ENCODE data around the gene KATNAL1. TPM values are rescaled to one million over a fixed set of nuclear protein-coding genes. Genes with fewer than 3 reads are reported as not detected.

The KATNAL1 gene
- total RNA-seq, 1 donor from 2014 or later = 29.1 TPM

GRCh38 chr13:30172593-30173302 is 134.6 kb downstream of the KATNAL1 start:
- H3K4me3 Mint-ChIP-seq = no peak overlapping the region
- no peak for TF ChIP-seq CTCF (conservative IDR thresholded peaks at IDR 0.05)
- DNase-seq (ENCODE audit: low read depth, low spot score) = no peak
- H3K36me3 Mint-ChIP-seq (ENCODE audit: low read depth) = no peaks in the 10 kb centered on the region
- H3K27me3 Mint-ChIP-seq (ENCODE audit: low read depth) = no peaks in the 10 kb centered on the region
- peaks cover 2% of the 10 kb centered on the region for H3K9me3 Mint-ChIP-seq
- no peaks in the 10 kb centered on the region for H3K4me1 Mint-ChIP-seq
- no peak overlapping the region for H3K27ac Mint-ChIP-seq (ENCODE audit: unreplicated experiment)

- no peak overlapping the region for H3K4me3 Mint-ChIP-seq
- no peak for DNase-seq (ENCODE audit: low read depth, low spot score)
- H3K9me3 Mint-ChIP-seq = peaks cover 2% of the 10 kb centered on the region
- no peak overlapping the region for H3K27ac Mint-ChIP-seq (ENCODE audit: unreplicated experiment)
- peaks cover 7% of the 10 kb centered on the region for H3K4me1 Mint-ChIP-seq
- no peaks in the 10 kb centered on the region for H3K36me3 Mint-ChIP-seq (ENCODE audit: low read depth)
- TF ChIP-seq CTCF (conservative IDR thresholded peaks at IDR 0.05) = no peak
- H3K27me3 Mint-ChIP-seq (ENCODE audit: low read depth) = no peaks in the 10 kb centered on the region
Measured at GRCh38 chr13:30170569-30170968, 136.8 kb downstream of the KATNAL1 start.

- Mint-ChIP-seq H3K27ac (ENCODE audit: unreplicated experiment) (no peak overlapping the region), H3K27me3 (ENCODE audit: low read depth) (no peaks in the 10 kb centered on the region), H3K4me1 (peaks cover 14% of the 10 kb centered on the region), H3K9me3 (peaks cover under 1% of the 10 kb centered on the region), H3K36me3 (ENCODE audit: low read depth) (no peaks in the 10 kb centered on the region), H3K4me3 (no peak overlapping the region)
- no peak for TF ChIP-seq CTCF (conservative IDR thresholded peaks at IDR 0.05)
- no peak for DNase-seq (ENCODE audit: low read depth, low spot score)
Measured at GRCh38 chr13:30169442-30169841, 137.9 kb downstream of the KATNAL1 start.

GRCh38 chr13:30165796-30166195 is 141.6 kb downstream of the KATNAL1 start:
- peaks cover 19% of the 10 kb centered on the region for H3K4me1 Mint-ChIP-seq
- no peaks in the 10 kb centered on the region for H3K36me3 Mint-ChIP-seq (ENCODE audit: low read depth)
- H3K27me3 Mint-ChIP-seq (ENCODE audit: low read depth) = no peaks in the 10 kb centered on the region
- peak overlapping the region; percentile 81 for H3K27ac Mint-ChIP-seq (ENCODE audit: unreplicated experiment)
- no peak overlapping the region for H3K4me3 Mint-ChIP-seq
- peaks cover 4% of the 10 kb centered on the region for H3K9me3 Mint-ChIP-seq
- no peak for TF ChIP-seq CTCF (conservative IDR thresholded peaks at IDR 0.05)
- no peak for DNase-seq (ENCODE audit: low read depth, low spot score)

GRCh38 chr13:30165071-30165470 is 142.3 kb downstream of the KATNAL1 start:
- H3K36me3 Mint-ChIP-seq (ENCODE audit: low read depth) = no peaks in the 10 kb centered on the region
- no peaks in the 10 kb centered on the region for H3K27me3 Mint-ChIP-seq (ENCODE audit: low read depth)
- no peak overlapping the region for H3K4me3 Mint-ChIP-seq
- no peak for TF ChIP-seq CTCF (conservative IDR thresholded peaks at IDR 0.05)
- H3K27ac Mint-ChIP-seq (ENCODE audit: unreplicated experiment) = no peak overlapping the region
- H3K4me1 Mint-ChIP-seq = peaks cover 24% of the 10 kb centered on the region
- DNase-seq (ENCODE audit: low read depth, low spot score) = no peak
- peaks cover 4% of the 10 kb centered on the region for H3K9me3 Mint-ChIP-seq
